HepG2 (cell line): ENCODE data around the gene RNF182. TPM values are rescaled to one million over a fixed set of nuclear protein-coding genes. Genes with fewer than 3 reads are reported as not detected.

Experiments used
- ATAC-seq: fragments of 200-7000 bp; cut with Tn5 transposase; 3 replicates; pipeline ENCODE4 v1.9.1; 2020; ENCODE audit warnings: mild to moderate bottlenecking, moderate library complexity
- BruUV-seq: library from RNA; stranded (reverse); fragments of 400-500 nt; replicated peaks from 2 replicates; lab custom pipeline; 2021; lab: Mats Ljungman, UMichigan
- CTCF ChIA-PET: fragments of 300-600 bp; formaldehyde crosslinking; extraction: SDS; loops from one replicate; lab custom pipeline; 2021; ENCODE audit warnings: low total read pairs, inconsistent platforms, low intra/inter-chr PET ratio; lab: Yijun Ruan, JAX
- POLR2A ChIA-PET: fragments of 350-600 bp; sonication (Branson Sonifier 250); formaldehyde crosslinking; loops from one replicate; lab custom pipeline; 2020; ENCODE audit warnings: antibody characterized with exemption, inconsistent platforms; lab: Yijun Ruan, JAX
- DNase-seq: peaks from one replicate; pipeline ENCODE4 v3.0.0-alpha.2; 2015; ENCODE audit warnings: low spot score
- FAIRE-seq: peaks from 3 replicates; lab custom pipeline; 2011; peaks lifted over from hg19 to GRCh38; lab: Jason Lieb, UNC
- H2AFZ ChIP-seq: one replicate; pipeline ENCODE4 v1.6.1; 2011; ENCODE audit warnings: low read length, inconsistent platforms
- H3K27ac ChIP-seq: fragments of 300-600 bp; 3 replicates; pipeline ENCODE4 v1.8.0; 2011; ENCODE audit warnings: mixed run types, mild to moderate bottlenecking, mixed read lengths, low read length, inconsistent platforms; ENCODE audit not compliant: insufficient read depth; ENCODE audit errors: extremely low read length
- H3K27me3 ChIP-seq, 2 experiments: fragments of 200-600 bp in 1 of 2; 2 replicates in 1 of 2; 3 replicates in 1 of 2; pipeline versions ENCODE4 v1.6.0 to v1.8.0; 2011; ENCODE audit warnings: low read length in 2 of 2, mild to moderate bottlenecking in 2 of 2, moderate library complexity in 2 of 2, inconsistent platforms in 1 of 2; ENCODE audit not compliant: insufficient read depth in 2 of 2, control insufficient read depth in 1 of 2
- H3K36me3 ChIP-seq, 2 experiments: fragments of 200-600 bp in 1 of 2; replicated peaks in 1 of 2; 2 replicates in 1 of 2; 3 replicates in 1 of 2; pipeline versions ENCODE4 v1.5.1 to v1.8.0; 2011; ENCODE audit warnings: low read length in 2 of 2, inconsistent platforms in 1 of 2; ENCODE audit not compliant: insufficient read depth in 2 of 2, control insufficient read depth in 1 of 2
- H3K4me1 ChIP-seq: 2 replicates; pipeline ENCODE4 v1.5.1; 2012; ENCODE audit warnings: low read length, inconsistent platforms; ENCODE audit not compliant: insufficient read depth
- H3K4me2 ChIP-seq: 2 replicates; pipeline ENCODE4 v1.6.0; 2011; ENCODE audit warnings: low read depth, low read length, inconsistent platforms
- H3K4me3 ChIP-seq, 3 experiments: fragments of 200-600 bp in 1 of 3; sonication (generic), shearing (Covaris generic) in 1 of 3; replicated peaks in 1 of 3; 2 replicates each; pipeline ENCODE4 v1.5.1; 2011 to 2016; ENCODE audit warnings: low read length in 3 of 3, inconsistent platforms in 2 of 3, low read depth in 2 of 3, mild to moderate bottlenecking in 2 of 3, control low read depth in 1 of 3, mixed read lengths in 1 of 3; ENCODE audit not compliant: insufficient read depth in 1 of 3
- H3K79me2 ChIP-seq: one replicate; pipeline ENCODE4 v1.6.1; 2011; ENCODE audit warnings: low read length, inconsistent platforms; ENCODE audit not compliant: insufficient read depth
- H3K9ac ChIP-seq: 2 replicates; pipeline ENCODE4 v1.6.0; 2011; ENCODE audit warnings: mild to moderate bottlenecking, low read depth, low read length, inconsistent platforms; ENCODE audit not compliant: insufficient read depth
- H3K9me3 ChIP-seq: 2 replicates; pipeline ENCODE4 v1.5.1; 2012; ENCODE audit warnings: mild to moderate bottlenecking, low read length
- H4K20me1 ChIP-seq: 2 replicates; pipeline ENCODE4 v1.6.0; 2011; ENCODE audit warnings: inconsistent platforms, mild to moderate bottlenecking, low read length, moderate library complexity; ENCODE audit not compliant: insufficient read depth
- ETV6 ChIP-seq: sonication (generic); formaldehyde crosslinking; conservative IDR thresholded peaks from 2 replicates; pipeline ENCODE4 v1.4.0; 2020; ENCODE audit warnings: missing genetic modification reagents
- FOXM1 ChIP-seq: sonication (generic); formaldehyde crosslinking; IDR thresholded peaks from 2 replicates; pipeline ENCODE4 v1.5.0; 2020; ENCODE audit warnings: missing genetic modification reagents
- KDM4B ChIP-seq: sonication (generic); formaldehyde crosslinking; IDR thresholded peaks from 2 replicates; pipeline ENCODE4 v1.4.0; 2020; ENCODE audit warnings: missing genetic modification reagents
- NR2F2 ChIP-seq: IDR thresholded peaks from 2 replicates; pipeline ENCODE4 v1.6.1; 2012; ENCODE audit warnings: low read depth, inconsistent platforms, borderline replicate concordance
- NR2F6 ChIP-seq, 2 experiments: IDR thresholded peaks; 2 replicates each; pipeline ENCODE4 v1.6.1; 2016; ENCODE audit warnings: antibody characterized with exemption in 1 of 2, mild to moderate bottlenecking in 1 of 2
- PITX1 ChIP-seq: sonication (generic); formaldehyde crosslinking; IDR thresholded peaks from 2 replicates; pipeline ENCODE4 v1.5.1; 2020; ENCODE audit warnings: mild to moderate bottlenecking, missing genetic modification reagents
- ZNF724P ChIP-seq: sonication (generic); formaldehyde crosslinking; IDR thresholded peaks from 2 replicates; pipeline ENCODE4 v1.8.0; 2022; ENCODE audit warnings: missing genetic modification reagents, borderline replicate concordance
- WGBS: methylation state at CpG from one replicate; pipeline ENCODE4 v1.1.6; 2017; ENCODE audit warnings: low lambda C conversion rate; 5-methylcytosine and 5-hydroxymethylcytosine counted together
- in situ Hi-C: cut with HindIII; loops from 2 replicates; pipeline ENCODE4 v1.10.0; 2017; ENCODE audit warnings: low pct_unique_long_range_greater_than_20kb; ENCODE audit not compliant: extremely low pct_ligation_motif_present
- intact Hi-C: fragments of 100-400 bp; cut with micrococcal nuclease; formaldehyde crosslinking; loops from one replicate; pipeline ENCODE4 v1.10.0; 2022; ENCODE audit not compliant: unreplicated experiment
- polyA plus RNA-seq, 8 experiments: library from polyadenylated mRNA; depleted of rRNA in 3 of 8; stranded (reverse) in 7 of 8; unstranded in 1 of 8; fragments of >200 nt; fragmentation: Illumina TruSeq in 4 of 8; extraction: Trizol in 4 of 8; gene quantifications; 2 replicates each; pipeline versions ENCODE4 v1.2.1 to v1.2.3, GENCODE V29; 2011 to 2016; ENCODE audit warnings: low read depth in 4 of 8, missing spikeins in 1 of 8, mixed read lengths in 1 of 8; ENCODE audit not compliant: insufficient read depth in 1 of 8
- total RNA-seq, 5 experiments: library from RNA; depleted of rRNA; stranded (reverse); fragments of >200 nt; fragmentation: Illumina TruSeq; extraction: Trizol; gene quantifications; 2 replicates each; pipeline ENCODE4 v1.2.3, GENCODE V29; 2016; ENCODE audit warnings: low read depth in 1 of 5
- TF ChIP-seq, protein P1 (sequence below): sonication (generic); formaldehyde crosslinking; IDR thresholded peaks from 2 replicates; pipeline ENCODE4 v1.4.0; 2020; ENCODE audit warnings: mild to moderate bottlenecking, missing genetic modification reagents, borderline replicate concordance
- TF ChIP-seq, protein P2 (sequence below): IDR thresholded peaks from 2 replicates; pipeline ENCODE4 v1.6.1; 2016; ENCODE audit warnings: missing compliant biosample characterization, missing genetic modification reagents, borderline replicate concordance

Gene RNF182
- total and polyA plus RNA-seq, 2 of the 13 experiments (the other 11 are each of a cell fraction or from before 2014, with no cell fraction given), result not detected

DNA sequence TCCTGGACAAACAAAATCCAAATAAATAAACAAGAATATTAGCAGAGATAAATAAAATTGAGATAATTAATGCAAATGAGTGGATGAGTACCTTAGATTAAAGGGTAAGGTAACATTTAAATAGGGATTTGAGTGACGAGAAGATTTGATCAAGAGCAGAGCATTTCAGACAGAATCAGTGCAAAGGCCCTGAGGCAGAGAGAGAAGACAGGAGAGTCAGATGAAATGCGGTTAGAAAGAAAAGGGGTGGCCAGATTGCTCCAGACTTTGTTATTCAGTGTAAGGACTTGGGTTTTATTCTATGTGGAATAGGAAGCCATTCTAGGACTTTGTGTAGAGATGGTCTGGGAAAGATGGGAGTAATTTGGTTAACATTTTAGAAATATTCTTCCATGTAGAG, 10.0 kb downstream of the RNF182 start:
- no TSS peak for BruUV-seq
- ChIA-PET POLR2A (no interaction called here), CTCF (no interaction called here)
- ATAC-seq, result no peak
- no peak overlapping the region for H2AFZ ChIP-seq
- no peaks in the 10 kb centered on the region for H3K36me3 ChIP-seq
- no peak for FAIRE-seq
- H3K79me2 ChIP-seq, result no peaks in the 10 kb centered on the region
- intact Hi-C loops, result no loop called here
- no peaks in the 10 kb centered on the region for H4K20me1 ChIP-seq
- no peak for DNase-seq
- no peak overlapping the region for H3K27ac ChIP-seq
- no peaks in the 10 kb centered on the region for H3K4me1 ChIP-seq
- TF ChIP-seq, protein P1, sequence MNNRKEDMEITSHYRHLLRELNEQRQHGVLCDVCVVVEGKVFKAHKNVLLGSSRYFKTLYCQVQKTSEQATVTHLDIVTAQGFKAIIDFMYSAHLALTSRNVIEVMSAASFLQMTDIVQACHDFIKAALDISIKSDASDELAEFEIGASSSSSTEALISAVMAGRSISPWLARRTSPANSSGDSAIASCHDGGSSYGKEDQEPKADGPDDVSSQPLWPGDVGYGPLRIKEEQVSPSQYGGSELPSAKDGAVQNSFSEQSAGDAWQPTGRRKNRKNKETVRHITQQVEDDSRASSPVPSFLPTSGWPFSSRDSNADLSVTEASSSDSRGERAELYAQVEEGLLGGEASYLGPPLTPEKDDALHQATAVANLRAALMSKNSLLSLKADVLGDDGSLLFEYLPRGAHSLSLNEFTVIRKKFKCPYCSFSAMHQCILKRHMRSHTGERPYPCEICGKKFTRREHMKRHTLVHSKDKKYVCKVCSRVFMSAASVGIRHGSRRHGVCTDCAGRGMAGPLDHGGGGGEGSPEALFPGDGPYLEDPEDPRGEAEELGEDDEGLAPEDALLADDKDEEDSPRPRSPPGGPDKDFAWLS (CRISPR knock-in tag), result no peak
- TF ChIP-seq NR2F6 (IDR thresholded peaks at IDR 0.05) (no peak), NR2F6 (CRISPR knock-in tag; IDR thresholded peaks at IDR 0.05) (no peak), KDM4B (CRISPR knock-in tag) (no peak), NR2F2 (no peak), ZNF724P (CRISPR knock-in tag) (no peak), FOXM1 (CRISPR knock-in tag) (no peak), PITX1 (no peak), ETV6 (CRISPR knock-in tag) (no peak)
- TF ChIP-seq, protein P2, sequence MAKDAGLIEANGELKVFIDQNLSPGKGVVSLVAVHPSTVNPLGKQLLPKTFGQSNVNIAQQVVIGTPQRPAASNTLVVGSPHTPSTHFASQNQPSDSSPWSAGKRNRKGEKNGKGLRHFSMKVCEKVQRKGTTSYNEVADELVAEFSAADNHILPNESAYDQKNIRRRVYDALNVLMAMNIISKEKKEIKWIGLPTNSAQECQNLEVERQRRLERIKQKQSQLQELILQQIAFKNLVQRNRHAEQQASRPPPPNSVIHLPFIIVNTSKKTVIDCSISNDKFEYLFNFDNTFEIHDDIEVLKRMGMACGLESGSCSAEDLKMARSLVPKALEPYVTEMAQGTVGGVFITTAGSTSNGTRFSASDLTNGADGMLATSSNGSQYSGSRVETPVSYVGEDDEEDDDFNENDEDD (CRISPR knock-in tag), result no peak
- H3K4me2 ChIP-seq, result no peak overlapping the region
- H3K9me3 ChIP-seq, result no peaks in the 10 kb centered on the region
- 25% methylated on average over 2 of the region's 2 CpGs for WGBS
- H3K27me3 ChIP-seq, result no peaks in the 10 kb centered on the region; a peak in 2 of 5 replicates
- no peak overlapping the region for H3K4me3 ChIP-seq
- in situ Hi-C loops, result no loop called here
- no peak overlapping the region for H3K9ac ChIP-seq
